NCI-H2227 treated with DMSO at 0.1 percent for 48 hours (cell line): ENCODE measurements around the gene NHS.
A peak's percentile ranks its signal among the peaks of the same experiment; 100 is the strongest.
"Not testable (repeated sequence)": the region's sequence is repeated elsewhere in the genome, so short reads cannot be mapped to it uniquely, and the experiment has no call there.

Source experiments
- DNase-seq: peaks from one replicate; lab custom pipeline; 2025; lab: John Stamatoyannopoulos, UW

Gene NHS

DNA sequence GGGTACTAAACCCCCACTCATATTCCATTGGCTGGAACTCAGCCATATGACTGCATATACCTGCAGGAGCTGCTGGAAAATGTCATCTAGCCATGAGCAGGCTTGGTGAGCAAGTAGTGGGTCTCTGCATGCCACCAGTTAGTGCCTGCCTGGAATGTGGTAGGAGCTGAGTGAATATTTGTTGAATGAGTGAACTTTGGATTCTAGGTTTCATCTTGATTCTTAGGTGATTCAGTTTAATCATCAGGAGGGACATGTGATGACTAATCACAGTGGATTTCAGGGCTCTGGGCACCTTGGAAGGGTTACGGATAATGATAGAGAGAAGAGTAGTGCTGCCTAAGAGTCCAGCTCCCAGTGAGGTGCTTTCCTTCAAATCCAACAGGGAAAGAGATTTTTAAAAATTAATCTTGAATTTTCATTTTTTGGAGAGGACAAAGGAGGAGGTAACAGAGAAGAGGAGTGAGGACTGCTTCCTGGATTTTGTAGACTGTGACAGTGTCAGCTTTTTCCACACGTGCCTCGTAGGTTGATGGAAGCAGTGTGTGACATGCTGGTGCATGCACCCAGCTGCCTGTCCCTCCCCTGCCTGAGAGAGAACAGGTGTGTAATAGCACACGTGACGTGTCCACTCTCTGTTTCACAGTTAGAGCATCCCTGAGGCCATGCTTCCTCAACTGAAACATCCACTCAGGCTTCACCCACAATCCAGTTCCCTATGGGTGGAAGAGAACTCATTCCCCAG lies 30.4 kb downstream of the NHS start:
- DNase-seq, result no peak

DNA sequence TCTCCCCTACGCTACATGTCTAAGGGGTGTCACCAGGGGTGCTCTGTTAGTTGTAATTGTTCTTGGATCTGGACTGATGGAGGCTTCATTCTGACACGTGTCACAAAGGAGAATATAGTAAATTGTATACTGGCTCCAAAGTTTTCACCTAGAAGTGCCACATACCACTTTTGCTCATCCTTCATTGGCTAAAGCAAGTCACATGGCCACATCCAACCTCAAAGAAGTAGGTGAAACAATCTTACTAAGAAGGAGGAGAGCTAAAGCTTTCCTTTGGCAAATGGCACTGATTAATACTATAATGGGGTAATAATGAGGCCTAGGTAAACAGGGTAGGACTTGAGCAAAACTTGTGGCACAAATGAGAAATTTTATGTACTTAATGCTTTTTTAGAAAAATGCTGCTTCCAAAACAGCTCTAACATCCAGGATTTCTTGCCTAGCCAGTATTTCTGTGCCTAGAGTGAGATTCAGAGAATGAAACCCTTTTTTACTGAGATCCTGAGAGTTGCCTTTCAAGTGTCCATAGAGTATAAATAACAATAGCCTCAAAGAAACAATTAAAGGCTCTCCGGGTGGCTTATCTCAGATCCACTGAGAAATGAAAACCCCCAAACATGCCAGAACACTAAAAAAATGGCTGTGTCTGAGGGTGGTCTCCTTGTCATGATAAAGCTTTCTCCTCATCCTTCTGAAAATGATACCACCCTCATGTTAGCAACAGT lies 34.7 kb downstream of the NHS start:
- peak; percentile 5 for DNase-seq

DNA sequence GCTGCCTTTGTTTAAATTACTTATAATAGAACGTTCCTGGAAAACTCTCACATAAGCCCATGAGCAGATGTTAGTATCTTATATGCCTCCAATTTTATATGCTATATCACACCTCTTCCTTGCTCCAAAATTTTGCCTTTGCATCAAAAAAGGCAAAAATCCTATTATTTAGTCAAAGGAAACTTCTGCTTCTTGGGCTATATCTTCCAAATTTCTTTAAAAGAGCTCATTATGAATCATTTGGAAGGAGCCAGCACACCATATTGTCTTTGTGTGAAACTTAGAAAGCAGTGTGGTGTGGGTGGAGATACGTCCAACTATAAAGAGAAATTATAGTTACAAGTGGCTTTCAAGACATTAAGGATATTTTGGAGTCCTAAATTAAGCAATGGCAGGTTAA lies 35.7 kb downstream of the NHS start:
- DNase-seq, result no peak

DNA sequence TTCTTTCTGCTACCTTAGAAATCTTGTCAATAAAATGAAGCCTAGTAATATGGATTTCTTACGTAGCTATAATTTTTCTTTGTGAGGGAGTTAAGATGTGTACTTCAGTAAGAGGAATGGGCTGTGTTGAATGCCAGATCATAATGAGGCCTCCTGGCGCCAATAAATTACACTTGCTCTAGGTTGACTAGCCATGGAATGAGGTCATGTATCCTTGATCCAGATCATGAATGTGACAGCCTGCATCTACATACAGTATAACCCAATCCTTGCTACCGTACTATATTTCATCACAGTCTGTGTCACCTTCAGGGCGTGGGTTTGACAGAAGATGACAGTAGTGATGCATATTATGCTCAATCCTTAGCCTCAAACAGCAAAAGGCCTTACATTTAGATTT lies 36.2 kb downstream of the NHS start:
- no peak for DNase-seq

DNA sequence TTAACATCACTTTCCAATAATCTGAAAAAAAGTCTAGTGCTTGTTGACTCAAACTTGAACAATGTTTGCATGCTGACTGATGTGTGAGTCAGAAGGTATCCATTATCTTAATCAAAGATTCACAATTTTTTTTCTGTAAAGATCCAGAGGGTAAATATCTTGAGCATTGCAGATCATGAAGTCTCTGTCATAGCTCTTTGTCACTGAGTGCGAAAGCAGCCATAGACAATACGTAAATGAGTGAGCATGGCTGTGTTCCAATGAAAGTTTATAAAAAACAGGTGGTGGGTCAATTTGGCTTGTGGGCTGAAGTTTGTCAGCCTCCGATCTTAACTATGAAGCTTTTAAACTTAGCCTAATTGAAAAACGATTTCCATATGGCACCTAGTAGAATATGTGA lies 37.7 kb downstream of the NHS start:
- no peak for DNase-seq

DNA sequence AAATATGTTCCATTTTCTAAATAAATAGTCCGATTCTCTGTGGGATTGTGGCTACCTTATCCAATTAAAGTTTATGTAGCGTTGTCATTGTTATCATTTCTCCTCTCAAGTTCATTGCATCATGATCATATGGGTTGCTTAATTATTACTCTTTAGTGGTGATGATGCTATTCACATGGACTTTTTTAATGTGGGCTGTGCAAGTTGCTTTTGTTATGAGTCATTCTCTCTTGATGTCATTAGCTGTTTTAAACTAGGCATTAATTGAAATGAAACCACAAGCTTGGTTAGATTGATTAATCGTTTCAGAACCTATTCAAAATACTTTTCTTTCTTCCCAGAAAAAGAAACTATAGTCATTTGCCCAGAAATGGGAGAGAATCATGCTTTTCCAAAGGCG lies 38.2 kb downstream of the NHS start:
- no peak for DNase-seq

DNA sequence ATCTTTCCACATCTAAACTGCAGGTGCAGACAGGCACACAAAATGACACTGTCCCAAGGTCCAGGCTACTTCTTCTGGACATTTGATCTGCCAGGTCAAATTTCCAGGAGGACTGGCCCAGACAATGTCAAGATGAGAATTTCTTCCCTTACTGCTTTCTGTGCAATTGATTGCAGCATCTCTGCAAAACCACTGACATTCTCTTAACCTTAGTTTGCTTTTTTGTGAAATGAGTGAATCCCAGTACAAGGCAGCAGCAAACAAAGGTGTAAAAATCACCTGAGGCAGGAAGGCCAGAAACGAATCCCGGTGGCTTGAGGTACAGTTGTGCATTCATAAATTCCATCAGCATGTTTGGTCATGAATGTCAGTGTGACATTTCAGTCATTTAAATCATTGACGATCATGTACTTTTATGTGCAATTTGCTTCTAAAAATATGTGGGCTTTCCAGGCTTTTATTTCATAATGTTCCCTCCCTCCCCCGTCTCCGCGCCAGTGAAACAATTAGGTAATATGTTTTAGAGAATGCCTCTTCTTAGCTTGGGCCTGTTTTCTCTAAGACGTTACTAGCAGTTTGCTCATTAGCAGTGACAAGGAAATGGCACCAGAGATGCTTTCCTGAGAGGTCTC lies 39.1 kb downstream of the NHS start:
- no peak for DNase-seq

DNA sequence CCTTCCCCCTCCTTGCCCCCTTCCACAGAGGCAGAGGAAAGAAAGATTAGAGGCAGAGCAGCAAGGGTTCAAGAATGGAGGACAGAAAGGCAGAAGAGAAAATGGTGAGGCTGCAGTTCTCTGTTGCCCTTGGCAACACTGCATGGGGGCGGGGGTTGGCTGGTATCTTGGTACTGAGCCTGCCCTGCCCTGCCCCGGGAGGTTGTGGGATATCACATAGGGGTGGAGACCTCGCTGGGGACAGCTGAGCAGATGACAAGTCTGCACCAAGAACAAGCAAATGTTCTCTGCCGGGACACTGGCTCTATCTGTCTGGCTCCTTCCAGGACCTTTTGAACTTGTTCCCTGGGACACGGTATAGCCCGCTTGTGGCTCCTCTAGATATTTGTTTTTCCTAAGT lies 39.8 kb downstream of the NHS start:
- DNase-seq, result no peak

DNA sequence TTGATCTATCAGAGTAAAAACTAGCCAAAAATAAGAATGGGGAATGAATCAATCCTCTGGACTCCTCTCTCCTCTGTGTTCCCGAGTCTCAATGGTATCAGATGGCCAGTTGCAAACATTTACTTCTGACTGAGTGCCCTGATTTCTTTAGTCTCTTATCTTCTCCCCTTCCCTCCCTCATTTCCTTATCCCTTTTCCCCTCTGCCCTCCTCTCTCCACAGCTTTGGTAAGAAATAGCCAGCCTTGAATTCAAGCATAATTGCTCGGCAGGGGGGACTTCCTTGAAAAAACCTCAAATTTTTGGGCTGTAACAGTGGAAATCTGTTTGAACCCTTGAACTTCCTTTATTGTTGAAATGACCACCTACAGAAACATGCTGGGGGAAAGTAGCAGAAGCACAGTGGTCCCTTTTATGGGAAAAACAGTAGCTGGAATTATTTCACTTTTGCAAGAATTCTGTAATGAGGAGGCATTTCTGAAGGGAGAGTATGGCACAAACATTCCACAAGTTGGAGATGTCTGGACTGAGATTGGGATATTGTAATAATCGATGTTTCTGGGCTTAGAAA lies 40.3 kb downstream of the NHS start:
- DNase-seq, result peak; percentile 32

DNA sequence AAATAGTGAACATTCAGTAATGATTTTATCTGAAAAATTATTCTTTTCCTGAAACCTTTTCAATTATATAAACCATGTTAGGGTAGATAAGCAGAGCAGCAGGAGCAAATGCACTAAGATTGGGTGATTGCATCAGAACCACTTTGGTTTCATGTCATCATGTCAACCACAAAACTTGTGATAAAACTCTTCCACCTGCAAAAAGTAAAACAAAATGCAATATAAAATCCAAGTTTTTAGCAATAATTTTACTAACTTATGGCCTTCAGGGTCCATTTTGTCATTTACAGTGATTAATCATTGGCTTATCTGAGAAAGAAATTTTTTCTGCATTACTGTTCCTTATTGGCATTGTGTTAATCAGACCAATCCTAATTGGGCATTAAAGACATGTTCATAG lies 42.4 kb downstream of the NHS start:
- DNase-seq, result no peak

DNA sequence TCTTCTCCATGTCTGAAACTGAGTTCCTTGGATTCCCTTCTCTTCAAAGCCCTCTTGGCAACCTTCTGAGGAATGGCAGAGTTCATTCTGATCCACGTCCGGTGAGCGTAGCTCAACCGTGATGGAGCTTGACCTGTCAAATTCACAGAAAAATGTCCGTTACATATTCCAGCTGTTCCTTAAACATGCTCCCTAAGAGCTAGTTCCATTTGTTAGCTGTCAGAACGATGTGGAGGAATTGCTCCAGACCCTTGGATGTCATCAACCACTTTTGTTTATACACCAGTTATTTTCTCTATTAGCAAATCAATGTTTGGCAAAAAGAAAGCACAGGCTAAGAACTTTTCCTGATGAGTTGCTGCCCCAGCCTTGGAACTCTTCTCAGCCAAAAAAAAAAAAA lies 50.1 kb downstream of the NHS start:
- DNase-seq, result no peak

DNA sequence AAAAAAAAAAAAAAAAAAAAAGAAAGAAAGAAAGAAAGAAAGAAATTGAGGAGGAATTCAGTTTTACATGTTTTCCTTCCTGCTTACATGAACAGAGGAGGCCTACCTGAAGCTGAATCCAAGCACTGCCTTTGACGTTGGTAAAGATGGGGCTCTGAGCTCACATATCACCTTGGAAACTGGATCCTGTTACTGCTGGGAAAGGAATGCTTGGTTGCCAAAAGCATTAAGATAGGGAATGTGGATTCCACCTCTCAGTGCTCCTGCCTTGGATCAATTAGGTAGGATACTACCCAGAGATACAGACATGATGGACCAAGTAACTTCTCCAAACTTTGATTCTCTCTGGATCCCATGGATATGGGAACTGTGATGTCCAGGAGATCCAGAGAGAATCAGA lies 50.6 kb downstream of the NHS start:
- no peak for DNase-seq

DNA sequence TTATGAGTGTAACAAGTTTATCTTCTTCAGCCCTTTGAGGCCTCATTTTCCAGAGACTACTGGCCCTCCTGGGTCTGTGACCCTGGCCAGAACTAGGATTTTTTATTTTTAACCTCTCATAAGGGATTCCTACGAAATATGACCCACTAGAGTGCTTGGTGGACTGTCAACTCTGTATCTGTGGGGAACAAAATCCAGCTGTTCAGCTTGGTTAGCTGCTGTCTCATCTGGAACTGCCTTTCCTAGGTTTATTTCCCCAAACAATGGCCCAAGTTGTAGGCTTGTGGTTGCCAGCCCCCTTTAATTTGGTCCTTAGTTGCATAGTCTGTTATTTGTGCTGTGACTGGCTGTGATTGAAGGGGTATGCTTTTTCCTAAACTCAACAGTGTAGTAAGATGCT lies 56.2 kb downstream of the NHS start:
- no peak for DNase-seq

DNA sequence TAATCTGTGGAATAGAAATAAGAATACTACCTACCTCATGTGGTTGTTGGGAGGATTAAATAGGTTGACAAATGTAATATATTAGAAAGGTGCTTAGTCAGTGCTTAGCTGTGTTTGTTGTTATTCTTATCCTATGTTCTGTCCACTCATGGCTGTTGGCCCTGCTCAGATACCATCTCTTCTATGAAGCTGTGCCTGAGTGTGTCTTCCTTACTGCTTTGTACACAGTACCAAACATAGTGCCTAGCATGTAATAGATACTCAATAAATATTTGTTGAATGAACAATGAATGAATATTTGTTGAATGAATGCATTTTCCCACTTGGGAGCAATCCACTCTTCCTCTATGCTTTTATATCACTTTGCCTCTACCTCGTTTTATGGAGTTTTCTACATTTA lies 57.2 kb downstream of the NHS start:
- no peak for DNase-seq

DNA sequence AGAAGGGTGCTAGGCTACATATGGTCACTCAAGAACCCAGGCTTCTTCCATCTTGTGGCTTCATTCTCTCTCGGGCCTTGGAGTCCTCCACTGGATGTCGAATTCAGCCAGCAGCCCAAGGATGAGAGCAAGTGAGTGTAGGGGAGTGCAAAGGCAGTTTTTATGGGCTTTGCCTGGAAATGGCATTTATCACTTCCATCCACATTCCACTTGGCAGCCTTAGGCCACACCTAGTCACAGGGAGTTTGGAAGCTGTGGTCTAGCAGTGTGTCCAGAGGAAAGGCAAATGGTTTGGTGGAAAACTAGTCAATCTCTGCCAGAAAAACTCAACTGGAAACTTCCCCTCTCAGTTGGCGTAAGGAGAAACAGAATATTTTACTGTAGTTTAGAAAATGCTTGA lies 59.0 kb downstream of the NHS start:
- no peak for DNase-seq

DNA sequence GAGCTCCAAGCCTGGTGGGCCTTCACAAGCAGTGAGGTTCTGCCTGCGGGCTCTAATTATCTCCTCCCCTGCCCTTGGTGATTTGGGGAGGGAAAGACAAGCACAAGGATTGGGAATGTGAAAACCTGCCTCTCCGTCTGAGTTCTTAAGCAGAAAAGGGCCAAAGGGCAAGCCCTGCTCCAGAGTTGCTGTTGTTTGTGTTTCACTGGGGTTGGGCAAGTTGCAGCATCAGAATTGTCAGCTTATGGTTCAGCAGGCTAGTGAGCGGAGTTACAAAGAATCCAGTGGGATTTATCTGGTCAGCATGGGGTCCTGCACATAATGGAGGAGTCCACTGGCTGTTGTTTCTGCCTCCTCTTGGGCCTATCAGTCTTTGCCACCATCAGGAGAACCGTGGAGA lies 60.5 kb downstream of the NHS start:
- no peak for DNase-seq

DNA sequence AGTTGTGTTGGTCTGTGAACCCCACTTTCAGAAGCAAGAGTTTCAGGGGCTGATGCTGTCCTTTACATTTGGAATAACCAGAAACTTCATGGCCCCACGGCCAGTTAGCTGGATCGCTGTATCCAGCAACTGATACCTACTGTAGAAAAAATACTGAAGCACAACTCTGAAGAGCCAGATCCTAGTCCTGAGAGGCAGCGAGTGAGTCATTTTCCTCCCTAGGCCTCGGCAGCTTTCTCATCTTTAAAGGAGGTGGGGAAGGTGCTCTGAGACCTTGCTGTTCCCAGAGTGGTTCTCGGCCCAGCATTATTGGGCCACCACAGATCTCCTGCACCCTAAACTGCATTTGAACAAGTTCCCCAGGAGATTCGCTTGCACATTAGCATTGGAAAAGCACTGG lies 63.2 kb downstream of the NHS start:
- no peak for DNase-seq

DNA sequence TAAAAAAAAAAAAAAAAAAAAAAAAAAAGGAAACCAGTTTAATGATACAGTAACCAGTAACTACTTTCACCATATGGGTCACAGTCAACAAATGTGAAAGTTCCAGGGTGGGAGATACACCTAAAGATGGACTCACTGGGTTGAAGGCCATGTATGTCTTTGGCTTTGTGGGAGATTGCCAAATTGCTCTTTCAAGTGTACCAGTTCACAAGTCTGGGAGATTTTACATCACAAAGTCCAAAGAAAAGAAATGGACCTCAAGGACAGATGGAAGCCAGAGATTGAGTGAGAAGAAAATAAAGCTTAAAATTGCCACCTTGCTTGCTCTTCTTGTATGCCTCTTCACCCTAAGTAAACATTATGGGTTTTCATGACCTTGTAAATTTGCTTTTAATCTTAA lies 65.3 kb downstream of the NHS start:
- DNase-seq, result no peak

DNA sequence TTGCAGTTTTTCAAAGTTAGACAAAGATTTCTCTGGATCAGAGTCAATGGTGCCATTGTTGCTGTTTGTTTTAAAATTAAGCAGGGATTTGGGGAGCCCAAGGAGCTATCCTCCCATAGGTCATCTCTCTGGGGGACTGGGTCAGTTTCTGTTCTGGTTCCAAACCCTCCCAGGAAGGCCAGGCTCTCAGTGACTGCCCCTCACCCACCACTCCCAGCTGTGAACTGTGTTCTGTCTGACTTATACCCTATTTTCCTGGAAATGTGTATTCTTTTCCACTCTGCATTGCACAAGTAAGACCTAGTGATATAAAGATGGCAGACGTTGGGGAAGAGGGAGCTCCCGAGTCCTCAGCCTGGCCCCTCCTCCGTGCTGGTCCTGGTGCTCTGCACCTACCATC lies 65.8 kb downstream of the NHS start:
- DNase-seq, result no peak

DNA sequence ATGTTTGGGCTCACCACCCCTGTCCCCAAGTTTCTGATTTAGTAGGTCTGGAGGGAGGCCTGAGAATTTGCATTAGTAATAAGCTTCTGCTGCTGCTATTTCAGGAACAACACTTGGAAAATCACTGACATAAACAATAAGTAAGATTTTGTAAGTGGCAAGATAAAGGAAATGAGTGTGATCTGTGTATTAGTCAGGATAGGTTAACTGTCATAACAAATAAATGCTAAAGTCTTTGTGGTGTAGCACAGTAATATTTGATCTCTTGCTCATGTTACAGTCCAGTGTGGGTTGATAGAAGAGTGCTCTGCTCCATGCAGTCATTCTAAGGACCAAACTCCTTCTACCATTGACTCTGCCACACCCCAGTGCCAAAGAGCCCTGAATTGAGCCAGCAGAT lies 67.0 kb downstream of the NHS start:
- DNase-seq, result no peak

DNA sequence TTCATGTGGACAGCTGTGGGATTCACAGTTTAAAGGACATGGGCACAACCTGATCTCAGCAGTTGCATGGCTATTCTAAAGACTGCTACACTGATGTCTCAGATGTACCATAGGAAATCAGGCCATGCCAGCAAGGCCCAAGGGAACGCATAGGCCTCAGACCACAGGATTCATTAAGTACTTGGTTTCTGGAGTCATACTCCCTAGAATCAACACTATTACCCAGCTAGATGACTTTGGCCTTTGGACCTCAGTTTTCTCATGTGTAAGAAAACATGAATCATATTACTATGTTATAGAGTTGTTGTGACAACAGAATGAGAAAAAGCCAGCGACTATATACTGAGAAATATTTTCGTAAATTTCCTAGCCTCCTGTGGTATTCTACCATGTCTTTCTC lies 67.9 kb downstream of the NHS start:
- no peak for DNase-seq

DNA sequence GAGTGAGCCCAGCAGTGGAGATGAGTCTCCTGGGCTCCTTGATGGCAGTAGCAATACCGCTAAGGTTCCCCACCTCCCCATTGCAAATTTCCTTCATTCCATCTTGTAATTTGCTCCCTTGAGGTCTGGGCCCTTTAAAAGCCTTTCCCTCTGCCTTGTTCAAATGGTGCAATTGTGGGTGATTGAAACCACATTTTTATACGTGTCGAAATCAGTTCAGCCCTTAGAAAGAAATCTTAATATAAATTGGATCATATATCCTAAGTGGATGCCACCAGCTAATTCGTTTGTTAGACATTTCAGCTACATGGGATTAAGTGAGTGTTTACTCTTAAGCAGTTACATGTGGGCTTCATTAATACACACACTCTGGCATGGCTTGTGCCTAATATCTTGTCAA lies 68.6 kb downstream of the NHS start:
- no peak for DNase-seq

DNA sequence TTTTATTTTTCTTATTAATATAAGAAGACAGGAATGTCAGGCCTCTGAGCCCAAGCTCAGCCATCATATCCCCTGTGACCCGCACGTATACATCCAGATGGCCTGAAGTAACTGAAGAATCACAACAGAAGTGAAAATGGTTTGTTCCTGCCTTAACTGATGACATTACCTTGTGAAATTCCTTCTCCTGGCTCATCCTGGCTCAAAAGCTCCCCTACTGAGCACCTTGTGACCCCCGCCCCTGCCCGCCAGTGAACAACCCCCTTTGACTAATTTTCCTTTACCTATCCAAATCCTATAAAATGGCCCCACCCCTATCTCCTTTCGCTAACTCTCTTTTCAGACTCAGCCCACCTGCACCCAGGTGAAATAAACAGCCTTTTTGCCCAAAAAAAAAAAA lies 71.3 kb downstream of the NHS start:
- not testable (repeated sequence) for DNase-seq
